ENCODE results near the gene EMILIN2.

The EMILIN2 gene

DNA sequence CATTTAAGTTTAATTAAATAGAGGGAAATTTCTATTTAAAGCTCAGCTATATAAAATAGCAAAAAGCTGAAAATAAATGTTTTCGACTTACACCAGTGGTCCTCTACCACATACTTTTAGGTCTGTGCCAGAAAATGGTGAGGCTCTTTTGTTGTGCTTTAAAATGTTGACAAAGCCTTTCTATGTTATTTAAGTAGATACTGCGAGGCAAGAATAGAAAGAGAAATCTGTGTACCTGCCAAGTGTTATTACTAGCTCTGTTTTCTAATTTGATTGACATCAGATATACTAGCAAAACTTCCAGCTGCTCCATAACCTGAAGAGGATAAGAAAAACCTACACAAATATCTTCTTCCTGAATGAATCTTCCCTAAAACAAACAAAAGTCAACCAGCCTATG lies 112.5 kb downstream of the EMILIN2 start:
- no peak for DNase-seq

DNA sequence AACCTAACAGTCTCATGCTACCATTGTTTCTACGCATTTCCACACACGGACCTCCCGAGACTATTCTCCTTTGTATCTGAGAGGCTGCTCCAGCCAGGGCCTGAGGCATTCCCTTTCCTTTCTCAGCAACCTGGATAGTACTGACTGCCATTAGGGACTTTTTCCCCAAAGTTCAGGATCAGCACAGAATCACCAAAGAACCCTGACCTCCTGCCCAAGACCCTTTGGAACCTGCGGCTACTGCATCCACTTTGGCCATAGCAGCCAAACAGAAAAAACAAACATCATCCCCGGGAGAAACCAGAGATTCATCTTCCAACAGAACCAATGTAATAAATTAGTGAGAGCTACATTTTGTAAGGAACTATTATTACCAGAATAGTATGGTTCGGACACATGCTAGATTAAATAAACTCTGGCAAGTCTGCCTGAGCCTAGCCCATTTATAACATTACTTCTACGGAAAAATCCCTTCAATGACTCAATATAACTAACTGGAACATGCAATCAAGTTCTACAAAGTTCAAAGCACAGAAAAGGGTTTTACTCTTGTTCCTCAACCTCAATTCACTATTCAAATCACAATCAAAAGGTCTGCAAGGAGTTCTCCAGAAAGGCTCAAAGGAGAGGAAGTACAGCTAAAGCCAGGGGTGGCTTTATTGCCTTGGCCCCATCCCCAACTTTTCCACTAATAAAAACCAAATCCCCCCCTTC lies 114.3 kb downstream of the EMILIN2 start:
- DNase-seq = no peak

DNA sequence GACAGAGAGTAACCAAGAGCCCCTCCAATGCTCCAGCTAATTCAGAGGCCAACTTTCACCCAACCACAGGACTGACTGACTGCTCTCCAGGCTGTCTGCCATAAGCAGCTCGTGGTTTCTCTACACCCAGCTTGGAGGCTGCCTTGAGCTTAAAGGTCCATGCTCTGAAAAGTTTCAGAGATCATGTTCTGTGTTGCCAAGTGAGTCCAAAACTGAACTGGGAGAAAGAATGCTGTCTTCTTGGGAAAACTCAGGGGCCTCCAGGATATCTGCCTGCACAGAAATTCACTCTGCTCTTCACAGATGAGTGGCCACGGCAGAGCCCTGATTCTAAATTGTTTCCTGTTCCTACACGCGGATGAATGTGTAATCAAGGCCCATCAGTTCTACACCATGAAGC lies 115.0 kb downstream of the EMILIN2 start:
- DNase-seq = no peak

DNA sequence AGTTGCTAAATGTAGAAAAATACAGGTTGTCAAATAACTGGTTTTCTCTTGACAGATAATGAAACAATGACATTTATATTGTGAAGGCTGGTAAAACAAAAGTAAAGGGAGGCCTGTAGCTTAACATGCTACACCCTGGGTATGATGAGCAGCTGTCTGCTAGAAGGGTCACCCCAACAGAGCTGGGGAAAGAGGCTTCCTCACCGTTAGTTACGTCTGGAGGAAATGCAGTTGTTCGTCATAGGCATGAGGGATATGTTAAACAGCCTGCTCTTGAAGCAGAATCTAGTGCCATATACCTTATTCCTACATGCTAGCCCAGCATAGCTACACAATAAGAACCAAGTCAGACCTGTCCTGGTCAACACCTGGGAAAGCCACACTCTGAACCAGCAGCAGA lies 116.2 kb downstream of the EMILIN2 start:
- no peak for DNase-seq

DNA sequence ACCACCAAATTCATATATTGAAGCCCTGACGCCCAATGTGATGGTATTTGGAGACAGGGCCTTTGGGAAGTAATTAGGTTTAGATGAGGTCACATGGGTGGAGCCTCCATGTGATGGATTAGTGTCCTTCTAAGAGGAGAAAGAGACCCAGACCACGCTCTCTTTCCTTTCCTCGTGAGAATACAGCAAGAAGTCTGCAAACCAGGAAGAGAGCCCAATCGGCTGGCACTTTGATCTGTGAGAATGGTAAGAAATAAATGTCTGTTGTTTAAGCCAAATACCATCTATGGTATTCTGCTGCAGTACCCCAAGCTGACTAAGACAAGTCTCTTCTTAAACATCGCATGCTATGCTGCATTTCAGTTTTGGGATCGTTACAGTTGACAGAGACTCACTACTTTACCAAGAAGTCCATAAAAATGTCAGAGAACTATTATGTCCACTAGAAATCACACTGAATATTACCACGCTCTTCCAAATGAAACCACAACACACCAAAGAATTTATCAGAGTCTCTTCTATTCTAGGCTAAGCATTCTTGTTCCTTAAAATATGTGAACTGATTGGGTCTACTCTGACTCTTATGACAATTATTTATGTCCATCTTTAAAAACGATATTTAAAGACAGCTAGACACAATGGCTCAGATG lies 117.7 kb downstream of the EMILIN2 start:
- DNase-seq = no peak

Measured in NCI-H2107 (cell line).